DND-41 (cell line): ENCODE results near the gene UFD1.

Experiments
- ATAC-seq: fragments of 200-7000 bp; cut with Tn5 transposase; 3 replicates; pipeline ENCODE4 v1.9.1; 2021; ENCODE audit warnings: low read depth; ENCODE audit not compliant: insufficient read depth
- DNase-seq: peaks from one replicate; pipeline ENCODE4 v3.0.0-alpha.2; 2020
- H2AFZ ChIP-seq: 2 replicates; pipeline ENCODE4 v1.6.0; 2012; ENCODE audit warnings: low read depth, low read length
- H3K27ac ChIP-seq: 2 replicates; pipeline ENCODE4 v1.5.1; 2012; ENCODE audit warnings: low read length, inconsistent platforms
- H3K27me3 ChIP-seq: fragments of 200-600 bp; sonication (generic); 2 replicates; pipeline ENCODE4 v1.6.0; 2012; ENCODE audit warnings: low read length, mild to moderate bottlenecking, inconsistent platforms; ENCODE audit not compliant: insufficient read depth, poor library complexity
- H3K36me3 ChIP-seq: 2 replicates; pipeline ENCODE4 v1.5.1; 2012; ENCODE audit warnings: low read length, inconsistent platforms; ENCODE audit not compliant: insufficient read depth
- H3K4me1 ChIP-seq: 2 replicates; pipeline ENCODE4 v1.5.1; 2012; ENCODE audit warnings: mild to moderate bottlenecking, low read length; ENCODE audit not compliant: insufficient read depth
- H3K4me2 ChIP-seq: 2 replicates; pipeline ENCODE4 v1.6.0; 2012; ENCODE audit warnings: mild to moderate bottlenecking, moderate library complexity, low read length, inconsistent platforms; ENCODE audit not compliant: insufficient read depth
- H3K4me3 ChIP-seq, 2 experiments: fragments of 200-600 bp in 1 of 2; shearing (Covaris generic) in 1 of 2; 2 replicates each; pipeline ENCODE4 v1.5.1; 2012 to 2016; ENCODE audit warnings: inconsistent platforms in 2 of 2, low read length in 2 of 2, mild to moderate bottlenecking in 2 of 2, low read depth in 1 of 2, moderate library complexity in 1 of 2
- H3K79me2 ChIP-seq: 2 replicates; pipeline ENCODE4 v1.6.0; 2012; ENCODE audit warnings: low read length, inconsistent platforms; ENCODE audit not compliant: insufficient read depth
- H3K9ac ChIP-seq: 2 replicates; pipeline ENCODE4 v1.6.0; 2012; ENCODE audit warnings: low read depth, mild to moderate bottlenecking, inconsistent platforms, low read length, moderate library complexity
- H3K9me3 ChIP-seq: 2 replicates; pipeline ENCODE4 v1.5.1; 2012; ENCODE audit warnings: low read length, moderate library complexity, mild to moderate bottlenecking, inconsistent platforms; ENCODE audit not compliant: insufficient read depth, severe bottlenecking
- H4K20me1 ChIP-seq: 2 replicates; pipeline ENCODE4 v1.6.0; 2012; ENCODE audit warnings: low read length; ENCODE audit not compliant: insufficient read depth
- CTCF ChIP-seq: IDR thresholded peaks from 2 replicates; pipeline ENCODE4 v1.5.1; 2012; ENCODE audit warnings: borderline replicate concordance, low read length, moderate library complexity, mild to moderate bottlenecking; ENCODE audit not compliant: poor library complexity, severe bottlenecking; ENCODE audit errors: extremely low read depth
- EZH2 ChIP-seq: IDR thresholded peaks from 3 replicates; pipeline ENCODE4 v1.6.1; 2012; ENCODE audit warnings: borderline replicate concordance, low read depth, mild to moderate bottlenecking, moderate library complexity, low read length, inconsistent platforms; ENCODE audit not compliant: severe bottlenecking

The UFD1 gene

GRCh38 chr22:19517171-19517500, 38.1 kb upstream of the UFD1 start:
- H3K79me2 ChIP-seq: no peaks in the 10 kb centered on the region
- H3K27me3 ChIP-seq: no peaks in the 10 kb centered on the region
- H3K9me3 ChIP-seq: no peaks in the 10 kb centered on the region
- H3K36me3 ChIP-seq: peaks cover 92% of the 10 kb centered on the region
- no peak overlapping the region for H3K9ac ChIP-seq
- no peaks in the 10 kb centered on the region for H3K4me1 ChIP-seq
- no peak for DNase-seq
- TF ChIP-seq CTCF (no peak), EZH2 (no peak)
- no peak overlapping the region for H3K4me2 ChIP-seq
- H3K27ac ChIP-seq: no peak overlapping the region
- no peak overlapping the region for H2AFZ ChIP-seq
- no peak overlapping the region for H3K4me3 ChIP-seq
- ATAC-seq: no peak
- H4K20me1 ChIP-seq: peaks cover 4% of the 10 kb centered on the region; the same call in 1 of the 2 replicates

GRCh38 chr22:19516378-19517170, 37.6 kb upstream of the UFD1 start:
- no peak for TF ChIP-seq CTCF
- no peak for TF ChIP-seq EZH2
- no peak for ATAC-seq
- no peak overlapping the region for H3K4me2 ChIP-seq
- H3K9me3 ChIP-seq: no peaks in the 10 kb centered on the region
- no peaks in the 10 kb centered on the region; the same call in 1 of the 2 replicates for H4K20me1 ChIP-seq
- H3K4me3 ChIP-seq: no peak overlapping the region
- no peak overlapping the region for H3K9ac ChIP-seq
- H3K27ac ChIP-seq: no peak overlapping the region
- no peaks in the 10 kb centered on the region for H3K4me1 ChIP-seq
- DNase-seq: no peak
- H3K79me2 ChIP-seq: no peaks in the 10 kb centered on the region
- H3K27me3 ChIP-seq: no peaks in the 10 kb centered on the region
- H3K36me3 ChIP-seq: peaks cover 93% of the 10 kb centered on the region
- no peak overlapping the region for H2AFZ ChIP-seq

- Histone ChIP-seq H3K27me3 (no peaks in the 10 kb centered on the region), H3K36me3 (peaks cover 98% of the 10 kb centered on the region)
- ATAC-seq: no peak
Measured at GRCh38 chr22:19515654-19516377, 36.8 kb upstream of the UFD1 start.

More at GRCh38 chr22:19515654-19516377, 36.8 kb upstream of the UFD1 start:
- no peak overlapping the region for H3K27ac ChIP-seq
- H2AFZ ChIP-seq: no peak overlapping the region
- no peaks in the 10 kb centered on the region for H3K9me3 ChIP-seq
- DNase-seq: no peak
- no peak overlapping the region for H3K4me2 ChIP-seq
- H4K20me1 ChIP-seq: no peaks in the 10 kb centered on the region; the same call in 1 of the 2 replicates
- no peak overlapping the region for H3K4me3 ChIP-seq
- no peaks in the 10 kb centered on the region for H3K4me1 ChIP-seq
- no peaks in the 10 kb centered on the region for H3K79me2 ChIP-seq
- H3K9ac ChIP-seq: no peak overlapping the region
- TF ChIP-seq EZH2 (no peak), CTCF (no peak)
